ENCODE measurements around the gene GALNTL6.
"Not testable (repeated sequence)": the region's sequence is repeated elsewhere in the genome, so short reads cannot be mapped to it uniquely, and the experiment has no call there.

Gene GALNTL6

GRCh38 chr4:172666711-172667368 lies 853.6 kb downstream of the GALNTL6 start:
- no peak for DNase-seq (ENCODE audit: low read depth)

- no peak for DNase-seq (ENCODE audit: low read depth)
These were observed 861.6 kb downstream of the GALNTL6 start for GRCh38 chr4:172674811-172675210.

- DNase-seq (ENCODE audit: low read depth), result no peak
These were observed 862.0 kb downstream of the GALNTL6 start for GRCh38 chr4:172675232-172675631.

GRCh38 chr4:172680691-172681090 lies 867.5 kb downstream of the GALNTL6 start:
- DNase-seq (ENCODE audit: low read depth), result no peak

- DNase-seq (ENCODE audit: low read depth), result no peak
These were observed 869.8 kb downstream of the GALNTL6 start for GRCh38 chr4:172683021-172683420.

- DNase-seq (ENCODE audit: low read depth), result no peak
These were observed 872.8 kb downstream of the GALNTL6 start for GRCh38 chr4:172686021-172686420.

- DNase-seq (ENCODE audit: low read depth), result no peak
These were observed 875.3 kb downstream of the GALNTL6 start for GRCh38 chr4:172688534-172688933.

GRCh38 chr4:172691552-172691951 lies 878.3 kb downstream of the GALNTL6 start:
- DNase-seq (ENCODE audit: low read depth), result no peak

- no peak for DNase-seq (ENCODE audit: low read depth)
These were observed 879.5 kb downstream of the GALNTL6 start for GRCh38 chr4:172692701-172693100.

- no peak for DNase-seq (ENCODE audit: low read depth)
These were observed 885.1 kb downstream of the GALNTL6 start for GRCh38 chr4:172698256-172698655.

- DNase-seq (ENCODE audit: low read depth), result no peak
These were observed 892.4 kb downstream of the GALNTL6 start for GRCh38 chr4:172705565-172705964.

GRCh38 chr4:172706000-172706399 lies 892.8 kb downstream of the GALNTL6 start:
- DNase-seq (ENCODE audit: low read depth), result no peak

- DNase-seq (ENCODE audit: low read depth), result no peak
These were observed 894.4 kb downstream of the GALNTL6 start for GRCh38 chr4:172707622-172708021.

- no peak for DNase-seq (ENCODE audit: low read depth)
These were observed 895.0 kb downstream of the GALNTL6 start for GRCh38 chr4:172708184-172708583.

- DNase-seq (ENCODE audit: low read depth), result no peak
These were observed 896.2 kb downstream of the GALNTL6 start for GRCh38 chr4:172709376-172709775.

GRCh38 chr4:172716291-172716690 lies 903.1 kb downstream of the GALNTL6 start:
- no peak for DNase-seq (ENCODE audit: low read depth)

GRCh38 chr4:172721659-172722058 lies 908.5 kb downstream of the GALNTL6 start:
- DNase-seq (ENCODE audit: low read depth), result no peak

GRCh38 chr4:172725581-172725980 lies 912.4 kb downstream of the GALNTL6 start:
- DNase-seq (ENCODE audit: low read depth), result no peak

- no peak for DNase-seq (ENCODE audit: low read depth)
These were observed 912.8 kb downstream of the GALNTL6 start for GRCh38 chr4:172726001-172726423.

- no peak for DNase-seq (ENCODE audit: low read depth)
These were observed 914.4 kb downstream of the GALNTL6 start for GRCh38 chr4:172727631-172728030.

- DNase-seq (ENCODE audit: low read depth), result not testable (repeated sequence)
These were observed 920.4 kb downstream of the GALNTL6 start for GRCh38 chr4:172733645-172734044.

GRCh38 chr4:172734555-172734954 lies 921.4 kb downstream of the GALNTL6 start:
- no peak for DNase-seq (ENCODE audit: low read depth)

GRCh38 chr4:172736046-172736445 lies 922.8 kb downstream of the GALNTL6 start:
- no peak for DNase-seq (ENCODE audit: low read depth)

- no peak for DNase-seq (ENCODE audit: low read depth)
These were observed 927.2 kb downstream of the GALNTL6 start for GRCh38 chr4:172740434-172740833.
